ENCODE measurements around the gene SLC12A8.

Gene SLC12A8, protein sequence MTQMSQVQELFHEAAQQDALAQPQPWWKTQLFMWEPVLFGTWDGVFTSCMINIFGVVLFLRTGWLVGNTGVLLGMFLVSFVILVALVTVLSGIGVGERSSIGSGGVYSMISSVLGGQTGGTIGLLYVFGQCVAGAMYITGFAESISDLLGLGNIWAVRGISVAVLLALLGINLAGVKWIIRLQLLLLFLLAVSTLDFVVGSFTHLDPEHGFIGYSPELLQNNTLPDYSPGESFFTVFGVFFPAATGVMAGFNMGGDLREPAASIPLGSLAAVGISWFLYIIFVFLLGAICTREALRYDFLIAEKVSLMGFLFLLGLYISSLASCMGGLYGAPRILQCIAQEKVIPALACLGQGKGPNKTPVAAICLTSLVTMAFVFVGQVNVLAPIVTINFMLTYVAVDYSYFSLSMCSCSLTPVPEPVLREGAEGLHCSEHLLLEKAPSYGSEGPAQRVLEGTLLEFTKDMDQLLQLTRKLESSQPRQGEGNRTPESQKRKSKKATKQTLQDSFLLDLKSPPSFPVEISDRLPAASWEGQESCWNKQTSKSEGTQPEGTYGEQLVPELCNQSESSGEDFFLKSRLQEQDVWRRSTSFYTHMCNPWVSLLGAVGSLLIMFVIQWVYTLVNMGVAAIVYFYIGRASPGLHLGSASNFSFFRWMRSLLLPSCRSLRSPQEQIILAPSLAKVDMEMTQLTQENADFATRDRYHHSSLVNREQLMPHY

DNA sequence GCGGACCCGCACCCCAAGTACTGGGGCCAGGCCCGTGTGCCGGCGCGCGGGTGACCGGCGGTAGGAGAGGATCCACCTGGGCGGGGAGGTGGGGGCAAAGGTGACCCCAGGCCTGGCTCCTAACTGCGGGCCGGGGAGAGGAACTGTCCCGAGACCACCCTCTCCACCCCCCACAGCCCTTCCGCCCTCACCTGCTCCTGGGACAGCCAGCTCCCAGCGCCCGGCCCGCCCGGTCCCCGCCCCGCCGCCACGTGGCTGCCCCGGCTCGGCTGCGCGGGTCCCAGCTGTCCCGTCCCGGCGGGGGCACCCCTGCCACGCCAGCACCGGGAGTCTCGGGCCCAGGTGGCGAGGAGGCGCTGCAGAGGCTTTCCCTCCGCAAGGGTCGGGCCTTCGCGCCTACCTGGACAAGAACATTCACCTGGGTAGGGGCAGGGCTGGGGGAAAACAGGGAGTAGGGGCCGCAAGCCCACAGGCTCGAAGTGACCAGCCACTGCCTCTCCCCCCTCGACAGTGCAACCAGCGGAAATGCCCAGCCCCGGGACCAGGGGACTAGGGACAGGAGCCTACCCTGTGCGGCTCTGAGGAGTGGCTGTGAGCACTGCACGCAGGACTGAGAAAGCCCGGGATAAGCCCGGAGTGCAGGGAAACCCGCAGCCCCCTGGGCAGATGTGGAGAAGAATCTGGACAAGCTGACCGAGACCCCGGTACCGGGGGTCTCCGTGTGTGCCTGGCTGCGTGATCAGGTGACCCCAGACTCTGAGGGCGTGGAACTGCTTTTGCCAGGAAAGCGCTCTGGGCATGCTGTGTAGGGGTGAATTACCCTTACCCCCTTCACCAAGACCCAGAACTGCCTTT is at the start of gene SLC12A8:
Gene SLC12A8, minus strand, starts transcription at position 240 of the 855 bp plus-strand sequence. CDS start 1,399 bp downstream, outside the sequence.
- DNase-seq (ENCODE audit: low spot score), result no peak

DNA sequence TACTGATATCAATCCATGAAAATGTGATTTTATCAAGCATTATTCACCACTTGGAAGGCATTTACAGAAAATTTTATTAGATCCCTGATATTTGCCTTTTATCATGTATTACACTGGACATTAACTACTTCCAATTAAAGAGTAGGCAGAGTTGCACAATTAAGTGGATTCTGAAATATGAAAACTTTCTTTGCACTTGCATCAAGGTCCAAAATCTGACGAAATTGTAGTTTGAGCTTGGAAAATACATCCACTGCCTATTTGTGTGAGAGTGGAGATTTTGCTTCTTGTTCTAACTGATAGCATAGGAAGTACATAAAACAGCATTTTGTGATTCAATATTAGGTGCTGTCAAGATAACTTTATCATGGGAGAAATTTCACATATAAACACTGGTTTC is 49.6 kb upstream of the SLC12A8 start:
- no peak for DNase-seq (ENCODE audit: low spot score)

DNA sequence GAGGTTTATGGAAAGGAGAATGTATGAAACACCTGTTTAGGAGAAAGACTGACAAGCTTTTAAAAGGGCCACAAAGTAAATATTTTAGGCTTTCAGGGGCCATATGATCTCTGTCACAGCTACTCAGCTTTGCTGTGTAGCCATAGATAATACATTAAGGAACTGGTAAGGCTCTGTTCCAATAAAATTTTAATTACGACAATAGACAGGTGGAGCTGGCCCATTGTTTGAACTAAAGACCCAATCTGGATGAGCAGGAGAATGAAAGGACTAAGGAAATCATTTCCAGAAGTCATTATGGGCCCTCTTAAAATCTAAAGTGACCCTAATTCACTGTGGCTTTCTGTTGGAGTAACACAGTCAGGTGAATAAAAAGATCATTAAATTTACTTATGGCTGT is 48.5 kb upstream of the SLC12A8 start:
- DNase-seq (ENCODE audit: low spot score), result no peak

DNA sequence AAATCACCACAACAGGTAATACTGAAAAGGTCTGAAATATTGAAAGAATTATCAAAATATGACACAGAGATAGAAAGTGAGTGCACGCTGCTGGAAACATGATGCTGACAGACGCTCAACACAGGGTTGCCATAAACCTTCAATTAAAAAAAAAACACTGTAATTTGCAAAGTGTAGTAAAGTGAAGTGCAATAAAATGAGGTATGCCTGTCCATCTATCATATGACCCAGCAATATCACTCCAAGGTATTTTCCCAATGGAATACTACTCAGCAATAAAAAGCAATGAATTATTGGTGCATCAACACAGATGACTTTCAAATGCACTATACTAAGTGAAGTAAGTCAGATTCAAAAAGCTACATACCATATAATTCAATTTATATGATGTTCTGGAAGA is 47.6 kb upstream of the SLC12A8 start:
- DNase-seq (ENCODE audit: low spot score), result no peak

DNA sequence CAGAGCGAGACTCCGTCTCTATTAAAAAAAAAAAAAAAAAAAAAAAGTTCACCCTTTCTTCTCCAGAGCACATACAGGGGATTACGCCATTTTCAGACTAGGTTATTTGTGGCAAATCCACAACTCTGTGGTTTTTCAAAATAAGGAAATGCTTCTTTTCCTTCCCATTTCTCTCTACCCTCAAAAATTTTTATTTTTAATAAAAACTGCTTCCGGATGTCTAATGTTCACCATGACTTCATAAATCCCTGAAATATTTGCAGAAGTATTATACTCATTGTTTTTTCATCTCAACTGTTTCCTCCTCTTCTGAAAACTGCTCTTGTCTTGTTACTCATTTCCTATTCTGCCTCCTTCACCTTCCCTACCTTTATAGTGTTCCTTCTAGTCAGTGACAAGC is 45.0 kb upstream of the SLC12A8 start:
- no peak for DNase-seq (ENCODE audit: low spot score)

DNA sequence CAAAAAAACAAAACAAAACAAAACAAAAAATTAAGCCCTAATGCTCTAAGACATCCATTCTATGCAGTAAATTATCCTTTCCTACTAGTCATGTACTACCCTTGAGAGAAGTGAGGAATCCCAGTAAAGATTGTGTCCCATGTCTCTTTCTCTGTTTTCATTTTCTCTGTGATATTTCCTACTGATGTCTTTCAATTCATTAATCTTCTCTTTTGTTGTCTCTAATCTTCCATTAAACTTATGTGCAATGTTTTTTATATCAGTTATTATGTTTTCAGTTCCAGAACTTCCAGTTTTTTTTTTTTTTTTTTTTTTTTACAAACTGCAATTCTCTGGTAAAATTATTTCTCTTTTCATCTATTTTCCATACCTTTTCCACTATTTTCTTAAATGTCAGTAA is 44.1 kb upstream of the SLC12A8 start:
- DNase-seq (ENCODE audit: low spot score), result no peak

DNA sequence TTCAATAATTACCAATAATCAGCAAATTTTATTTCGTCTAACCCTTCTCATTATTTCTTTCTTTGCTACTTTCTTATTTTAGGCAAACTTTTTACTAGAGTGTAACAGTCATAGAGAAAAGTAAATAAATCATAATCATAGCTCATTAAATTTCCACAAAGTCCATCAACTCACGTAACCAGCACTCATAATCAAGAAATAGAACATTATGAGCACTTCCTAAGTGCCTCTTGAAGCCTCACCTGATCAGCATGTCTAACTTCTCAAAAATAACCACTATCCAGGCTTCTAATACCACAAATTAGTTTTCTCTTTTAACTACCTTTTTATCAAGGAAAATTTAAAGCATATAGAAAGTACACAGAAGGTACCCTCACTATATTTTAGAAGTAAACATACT is 38.4 kb upstream of the SLC12A8 start:
- DNase-seq (ENCODE audit: low spot score), result no peak

DNA sequence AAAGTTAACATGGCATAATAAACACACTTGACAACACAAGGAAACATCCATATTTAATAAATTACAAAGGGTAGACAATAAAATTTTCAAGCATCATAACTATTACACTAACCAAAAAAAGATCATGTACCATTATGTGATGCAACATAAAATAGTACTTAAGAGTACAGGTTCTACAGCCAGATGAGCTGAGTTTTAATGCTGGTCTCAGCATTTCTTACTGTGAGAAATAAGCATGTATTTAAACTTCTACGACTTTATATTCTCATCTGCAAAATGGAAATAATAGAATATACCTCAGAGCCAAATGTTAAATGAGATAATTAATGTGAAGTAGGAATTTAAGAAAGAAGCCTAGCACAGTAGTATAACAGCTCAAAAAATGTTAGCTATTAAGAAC is 33.7 kb upstream of the SLC12A8 start:
- DNase-seq (ENCODE audit: low spot score), result no peak

DNA sequence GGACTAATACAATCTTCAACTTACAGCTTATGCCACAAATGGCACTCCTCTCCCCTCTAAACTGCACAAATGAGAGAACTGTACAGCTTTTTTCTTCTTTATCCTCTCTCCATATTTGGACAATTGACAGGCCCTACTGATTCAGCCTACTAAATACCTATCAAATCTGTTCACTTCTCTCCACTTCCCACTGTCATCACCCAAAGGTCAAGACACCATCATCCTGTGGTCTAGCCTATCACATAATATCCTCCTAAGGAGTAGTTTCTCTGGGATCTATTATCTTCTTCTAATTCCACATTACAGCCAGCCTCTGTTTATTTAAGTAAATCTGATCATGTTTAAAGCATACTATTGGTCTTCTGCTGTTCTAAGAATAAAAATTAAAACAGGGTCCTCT is 33.0 kb upstream of the SLC12A8 start:
- no peak for DNase-seq (ENCODE audit: low spot score)

DNA sequence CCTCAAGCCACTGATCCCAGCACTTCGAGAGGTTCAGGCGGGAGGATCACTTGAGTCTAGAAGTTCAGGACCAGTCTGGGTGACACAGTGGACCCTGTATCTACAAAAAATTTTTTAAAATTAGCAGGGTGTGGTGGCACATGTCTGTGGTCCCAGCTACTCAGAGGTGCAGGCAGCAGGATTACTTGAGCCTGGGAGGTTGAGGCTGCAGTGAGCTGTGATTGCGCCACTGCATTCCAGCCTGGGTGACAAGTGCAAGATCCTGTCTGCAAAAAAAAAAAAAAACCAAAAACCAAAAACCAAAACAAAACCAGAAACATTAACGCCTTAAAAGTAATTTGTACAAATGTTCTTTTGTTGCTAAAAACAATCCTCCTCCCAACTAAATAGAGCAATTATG is 27.9 kb upstream of the SLC12A8 start:
- DNase-seq (ENCODE audit: low spot score), result no peak

DNA sequence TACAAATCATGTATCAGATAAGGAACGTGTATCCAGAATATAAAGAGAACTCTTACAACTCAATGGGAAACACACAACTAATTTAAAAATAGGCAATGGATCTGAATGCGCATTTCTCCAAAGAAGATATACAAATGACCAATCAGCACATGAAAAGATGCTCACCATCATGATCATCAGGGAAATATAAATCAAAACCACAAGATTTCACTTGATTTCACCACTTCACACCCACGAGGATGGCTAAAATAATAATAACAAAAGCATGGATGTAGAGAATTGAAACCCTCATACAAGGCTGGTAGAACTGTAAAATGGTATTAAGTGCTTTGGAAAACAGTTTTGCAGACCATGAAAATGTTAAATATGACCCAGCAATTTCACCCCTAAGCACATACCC is 26.7 kb upstream of the SLC12A8 start:
- DNase-seq (ENCODE audit: low spot score), result no peak

DNA sequence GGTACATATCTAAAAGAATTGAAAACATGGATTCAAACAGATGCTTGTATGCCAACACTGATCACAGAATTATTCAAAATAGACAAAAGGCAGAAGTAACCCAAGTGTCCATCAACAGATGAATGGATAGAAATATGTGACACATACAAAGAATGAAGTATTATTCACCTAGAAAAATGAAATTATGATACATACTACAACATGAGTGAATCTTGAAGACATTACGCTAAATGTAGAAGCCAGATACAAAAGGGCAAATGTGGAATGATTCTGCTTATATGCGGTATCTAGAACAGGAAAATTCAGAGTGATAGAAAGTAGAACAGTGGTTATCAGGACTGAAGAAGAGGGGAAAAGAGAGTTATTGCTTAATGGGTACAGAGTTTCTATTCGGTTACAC is 26.2 kb upstream of the SLC12A8 start:
- no peak for DNase-seq (ENCODE audit: low spot score)

DNA sequence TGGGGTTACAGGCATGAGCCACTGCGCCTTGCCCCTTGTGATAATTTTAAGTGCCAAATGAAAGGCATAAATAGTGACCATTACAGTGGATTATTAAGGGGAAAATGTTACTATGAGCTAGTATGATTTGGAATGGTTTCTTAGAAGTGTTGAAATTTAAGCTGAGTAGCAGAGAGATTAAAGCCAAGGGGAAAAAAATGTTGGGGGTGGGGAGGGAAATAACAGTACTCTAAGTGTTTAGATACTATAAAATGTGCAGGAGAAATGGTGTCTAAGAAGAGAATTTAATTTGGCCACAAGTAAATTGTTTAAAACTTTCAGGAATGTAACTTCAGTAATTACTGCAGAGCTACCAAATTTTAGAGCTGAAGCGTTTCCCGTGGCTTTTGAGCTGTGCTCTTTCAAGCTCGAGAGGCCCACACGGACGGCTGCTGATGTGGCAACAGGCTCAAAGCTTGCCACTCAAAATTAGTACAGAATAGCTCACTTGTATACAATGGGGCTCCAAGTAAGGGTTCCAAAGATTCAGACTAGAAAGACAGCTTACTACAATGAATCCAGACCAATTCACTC is 23.9 kb upstream of the SLC12A8 start:
- no peak for DNase-seq (ENCODE audit: low spot score)

DNA sequence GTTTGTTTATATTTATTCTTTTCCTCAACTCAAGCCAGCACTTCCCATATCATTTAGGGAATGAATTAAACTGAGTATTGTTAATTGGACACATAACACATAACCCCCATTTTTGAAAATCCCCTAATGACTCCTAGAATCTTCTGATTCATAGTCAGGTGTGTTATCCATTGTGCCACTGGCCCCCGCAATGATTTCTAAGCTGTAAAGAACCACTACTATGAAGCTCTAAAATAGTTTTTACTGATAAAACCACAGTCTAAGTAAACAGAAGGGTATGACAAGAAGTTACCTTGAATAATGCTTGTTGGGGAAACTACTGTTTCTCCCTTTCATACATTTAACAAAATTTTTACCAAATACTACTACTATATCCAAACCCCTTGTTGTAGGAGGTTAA is 22.3 kb upstream of the SLC12A8 start:
- DNase-seq (ENCODE audit: low spot score), result no peak

DNA sequence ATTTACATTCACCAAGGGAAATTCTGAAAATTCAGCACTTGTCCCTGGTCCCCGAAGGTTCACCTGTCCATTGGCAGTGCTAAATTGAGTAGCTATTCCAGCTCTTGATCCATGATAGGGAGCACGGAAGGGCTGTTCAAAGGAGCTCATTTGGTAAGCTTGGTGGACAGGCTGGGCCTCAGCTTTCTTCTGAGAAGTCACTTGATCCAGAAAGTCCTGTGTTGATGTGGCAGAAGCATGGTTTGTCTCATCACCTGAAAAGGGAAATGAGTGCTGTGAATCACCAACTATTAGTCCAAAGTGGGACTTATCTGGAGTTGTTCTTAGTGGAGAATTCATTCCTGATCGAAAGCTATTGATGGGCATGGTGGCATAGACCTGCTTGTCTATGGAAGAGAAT is 19.9 kb upstream of the SLC12A8 start:
- no peak for DNase-seq (ENCODE audit: low spot score)

DNA sequence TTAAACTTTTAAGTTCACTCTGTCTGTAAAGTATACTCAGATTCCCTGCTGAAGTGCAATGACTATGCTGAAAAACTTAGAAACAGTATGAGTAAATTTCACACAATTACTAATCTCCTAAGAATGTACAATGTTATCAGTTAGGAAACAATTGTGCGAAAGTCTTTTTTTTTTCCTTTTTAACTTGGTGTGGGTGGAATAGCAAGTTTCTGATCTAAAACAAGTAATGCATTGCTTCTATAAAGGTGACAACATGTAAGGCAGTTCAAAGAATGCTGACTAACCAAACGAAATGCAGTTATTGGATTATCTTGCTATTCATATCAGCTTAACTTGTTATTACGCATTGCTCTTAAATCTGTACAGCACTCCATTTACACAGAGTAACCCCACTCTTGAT is 19.3 kb upstream of the SLC12A8 start:
- no peak for DNase-seq (ENCODE audit: low spot score)

DNA sequence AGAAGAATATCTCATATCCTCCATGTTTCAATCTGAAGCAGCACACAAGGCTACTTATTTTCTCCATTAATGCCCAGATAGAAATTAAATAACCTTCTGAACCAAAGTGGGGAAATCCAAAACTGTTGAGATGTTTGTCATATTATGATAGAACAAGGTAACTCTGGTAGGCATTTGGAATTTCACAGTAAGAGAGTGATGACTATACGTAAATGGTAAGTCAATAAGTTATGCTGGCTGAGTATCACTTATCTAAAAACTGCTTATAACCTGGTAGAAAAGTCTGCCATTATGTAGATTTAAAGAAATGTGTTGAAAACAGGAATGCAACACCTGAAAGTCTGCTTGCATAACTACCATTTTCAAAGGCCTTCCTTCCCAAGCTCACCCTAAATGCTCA is 17.2 kb upstream of the SLC12A8 start:
- DNase-seq (ENCODE audit: low spot score), result no peak

DNA sequence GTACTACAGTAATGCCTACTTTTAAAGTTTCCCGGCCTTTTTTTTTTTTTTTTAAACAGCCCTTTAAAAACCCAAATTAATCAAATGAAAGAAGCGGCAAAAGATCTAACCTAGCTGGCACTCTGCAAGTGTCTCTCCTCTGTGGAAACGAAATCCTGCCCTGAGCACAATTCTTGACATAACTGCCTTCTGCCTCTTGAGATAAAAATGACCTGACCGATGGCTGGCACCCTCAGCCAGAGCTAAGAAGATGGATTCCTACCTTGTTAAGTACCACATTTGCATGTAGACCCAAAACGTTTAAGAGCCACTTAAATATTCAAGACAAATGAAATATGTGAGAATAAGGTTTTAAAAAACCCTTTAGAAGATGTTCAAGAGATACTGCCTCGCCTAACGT is 16.6 kb upstream of the SLC12A8 start:
- no peak for DNase-seq (ENCODE audit: low spot score)

DNA sequence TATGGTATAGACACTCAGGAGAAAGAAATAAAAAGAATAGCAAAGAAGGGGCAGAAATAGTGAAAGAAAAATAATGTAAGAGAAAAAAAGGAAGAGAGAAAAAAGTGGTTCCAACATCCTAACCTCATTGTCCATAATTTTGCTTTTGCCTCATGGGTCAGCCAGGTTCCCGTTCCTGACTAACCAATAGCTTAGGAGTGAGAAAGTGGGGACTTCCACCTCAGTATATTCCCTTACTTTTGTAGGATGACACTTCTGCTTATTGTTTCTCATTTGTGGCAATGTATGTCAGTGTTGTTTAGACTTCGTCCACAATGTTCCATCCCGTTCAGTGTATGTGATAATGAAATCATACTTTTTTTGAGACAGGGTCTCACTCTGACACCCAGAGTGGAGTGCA is 9.3 kb upstream of the SLC12A8 start:
- no peak for DNase-seq (ENCODE audit: low spot score)

DNA sequence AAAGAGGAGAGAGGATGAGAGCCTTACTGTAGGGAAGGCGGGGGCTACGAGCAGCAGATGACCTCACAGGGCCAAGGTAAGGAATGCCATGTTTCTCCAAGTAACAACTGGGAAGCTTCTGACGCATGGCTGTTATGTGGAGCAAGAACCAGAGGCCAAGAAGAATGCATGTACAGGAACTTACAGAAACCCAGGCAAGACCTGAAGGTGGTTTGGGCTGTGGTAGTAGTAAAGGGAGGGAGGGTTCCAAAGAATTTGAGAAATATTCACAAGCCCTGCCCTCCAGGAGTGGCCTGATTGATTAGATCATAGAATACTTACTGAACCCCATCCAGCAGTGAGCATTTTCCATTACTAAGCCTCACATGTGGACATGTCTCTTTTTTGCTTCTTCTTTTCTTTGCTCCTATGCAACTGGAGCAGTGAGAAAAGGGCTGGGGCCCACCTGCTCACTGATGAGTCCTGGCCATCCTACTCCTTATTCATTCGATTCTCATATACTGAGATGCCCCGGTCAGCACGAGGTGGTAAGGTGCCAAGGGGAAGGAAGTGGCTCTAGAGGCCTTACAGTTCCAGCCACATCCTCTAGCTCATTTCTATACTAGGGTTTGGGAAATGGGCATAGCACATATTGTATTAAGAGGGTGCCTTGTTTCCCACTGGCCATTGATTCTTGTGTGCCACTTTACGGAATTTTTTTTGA is 8.3 kb upstream of the SLC12A8 start:
- DNase-seq (ENCODE audit: low spot score), result no peak

DNA sequence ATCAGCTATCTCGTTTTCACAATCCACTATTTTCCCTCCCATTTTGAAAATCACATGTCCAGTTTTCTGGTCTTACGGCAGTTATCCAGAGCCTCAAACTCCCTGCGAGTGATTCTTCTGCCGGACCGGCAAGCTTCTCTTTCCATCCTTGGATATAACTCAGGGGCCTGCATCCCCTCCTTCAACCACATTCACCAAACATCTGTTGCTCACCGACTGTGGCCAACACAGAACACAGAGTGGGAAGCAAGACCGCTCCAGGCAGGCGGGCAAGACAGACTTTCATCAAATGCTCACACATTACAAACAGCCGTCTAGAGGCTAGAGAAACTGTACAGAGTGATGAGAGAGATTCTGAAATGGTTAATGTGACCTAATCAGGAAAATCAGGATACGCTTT is 7.6 kb upstream of the SLC12A8 start:
- DNase-seq (ENCODE audit: low spot score), result no peak

DNA sequence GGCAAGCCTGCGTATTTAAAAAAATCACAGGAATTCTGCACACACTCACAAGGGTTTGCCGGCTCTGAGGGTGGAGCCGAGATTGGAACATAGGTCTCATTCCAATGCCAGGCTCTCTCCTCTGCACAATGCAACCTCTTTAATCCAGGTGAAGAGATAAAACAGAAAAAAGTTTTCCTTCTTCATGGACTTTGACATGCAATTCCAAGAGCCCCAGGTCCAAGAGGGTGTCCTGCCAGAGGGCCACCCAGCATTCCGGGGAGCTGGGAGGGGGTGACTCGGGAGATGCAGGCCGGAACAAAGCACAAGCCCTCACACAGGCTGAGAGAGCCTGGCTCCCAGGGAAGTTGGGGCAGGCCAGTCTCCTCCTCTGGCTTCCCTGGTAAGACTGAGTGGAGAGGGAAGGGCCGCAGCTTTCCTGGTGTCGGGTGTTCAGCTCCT is 6.7 kb upstream of the SLC12A8 start:
- DNase-seq (ENCODE audit: low spot score), result no peak
